CD1c-positive myeloid dendritic cell (primary cell): ENCODE measurements around the gene CALR3.
"Not testable (repeated sequence)": the region's sequence is repeated elsewhere in the genome, so short reads cannot be mapped to it uniquely, and the experiment has no call there.

Experiments
- DNase-seq: peaks from one replicate; pipeline ENCODE4 v3.0.0-alpha.2; 2016; ENCODE audit errors: extremely low spot score

CALR3 gene, protein sequence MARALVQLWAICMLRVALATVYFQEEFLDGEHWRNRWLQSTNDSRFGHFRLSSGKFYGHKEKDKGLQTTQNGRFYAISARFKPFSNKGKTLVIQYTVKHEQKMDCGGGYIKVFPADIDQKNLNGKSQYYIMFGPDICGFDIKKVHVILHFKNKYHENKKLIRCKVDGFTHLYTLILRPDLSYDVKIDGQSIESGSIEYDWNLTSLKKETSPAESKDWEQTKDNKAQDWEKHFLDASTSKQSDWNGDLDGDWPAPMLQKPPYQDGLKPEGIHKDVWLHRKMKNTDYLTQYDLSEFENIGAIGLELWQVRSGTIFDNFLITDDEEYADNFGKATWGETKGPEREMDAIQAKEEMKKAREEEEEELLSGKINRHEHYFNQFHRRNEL

GRCh38 chr19:16495982-16496612 lies at the start of gene CALR3, which contains the start of gene C19orf44:
CALR3 (minus strand) TSS chr19:16496167; CDS start chr19:16496129, 38 bp downstream.
C19orf44 (plus strand) TSS chr19:16496394; CDS start chr19:16500793, 4,399 bp downstream.
- peak; percentile 99 for DNase-seq

- no peak for DNase-seq
These were observed 48.7 kb upstream of the CALR3 start for GRCh38 chr19:16544473-16545231.

GRCh38 chr19:16543734-16544133 lies 47.8 kb upstream of the CALR3 start:
- DNase-seq = not testable (repeated sequence)

- DNase-seq = peak; percentile 1
These were observed 47.0 kb upstream of the CALR3 start for GRCh38 chr19:16542910-16543472.

- DNase-seq = peak; percentile 99
These were observed 46.3 kb upstream of the CALR3 start, which contains the start of gene CHERP for GRCh38 chr19:16542045-16542909. CHERP (minus strand) TSS chr19:16542437; CDS start chr19:16542378, 59 bp downstream.

DNA sequence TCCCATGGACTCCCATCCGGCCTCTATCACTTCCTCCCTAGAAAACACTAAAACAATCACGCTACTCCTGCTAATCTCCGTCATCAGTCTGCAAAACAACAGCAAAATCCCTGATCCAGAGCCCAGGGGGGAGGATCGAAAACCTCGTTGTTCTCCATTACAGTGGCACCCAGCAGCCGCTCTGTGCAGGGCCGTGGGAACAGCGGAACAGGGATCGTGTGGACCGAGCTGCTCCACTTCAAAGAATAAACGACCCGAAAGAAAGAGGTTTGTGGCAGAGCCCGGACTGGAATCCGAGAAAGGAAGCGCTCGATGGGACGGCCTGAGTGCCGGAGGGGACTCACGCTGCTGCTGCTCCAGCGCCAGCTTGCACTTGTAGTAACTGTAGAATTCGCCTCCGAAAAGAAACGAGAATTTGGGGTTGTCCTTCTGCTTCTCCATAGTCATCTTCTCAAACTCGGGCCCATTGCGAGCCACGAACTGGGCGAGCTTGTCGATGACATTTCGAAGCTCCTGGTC lies 45.6 kb upstream of the CALR3 start:
- DNase-seq = peak; percentile 11

GRCh38 chr19:16540948-16541347 lies 45.0 kb upstream of the CALR3 start:
- no peak for DNase-seq

DNA sequence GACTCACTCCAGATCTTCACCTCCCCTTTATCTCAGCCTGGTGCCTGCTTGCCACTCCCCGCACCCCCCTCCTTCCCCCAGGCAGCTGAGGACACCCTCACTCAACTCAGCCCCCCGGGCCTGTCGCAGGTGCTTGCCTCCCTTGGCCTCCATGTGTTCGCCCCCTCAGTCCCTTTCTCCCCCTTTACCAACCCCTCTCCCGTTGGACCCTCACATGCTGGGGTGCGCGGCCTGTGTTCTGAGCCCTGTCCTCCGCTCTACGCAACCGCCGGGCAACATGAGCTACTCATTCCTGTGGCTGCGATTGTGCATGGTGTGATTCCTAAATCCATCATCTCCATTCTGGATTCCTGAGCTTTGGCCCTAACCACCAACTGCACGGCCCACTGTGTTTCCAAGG lies 41.1 kb upstream of the CALR3 start:
- DNase-seq = no peak

DNA sequence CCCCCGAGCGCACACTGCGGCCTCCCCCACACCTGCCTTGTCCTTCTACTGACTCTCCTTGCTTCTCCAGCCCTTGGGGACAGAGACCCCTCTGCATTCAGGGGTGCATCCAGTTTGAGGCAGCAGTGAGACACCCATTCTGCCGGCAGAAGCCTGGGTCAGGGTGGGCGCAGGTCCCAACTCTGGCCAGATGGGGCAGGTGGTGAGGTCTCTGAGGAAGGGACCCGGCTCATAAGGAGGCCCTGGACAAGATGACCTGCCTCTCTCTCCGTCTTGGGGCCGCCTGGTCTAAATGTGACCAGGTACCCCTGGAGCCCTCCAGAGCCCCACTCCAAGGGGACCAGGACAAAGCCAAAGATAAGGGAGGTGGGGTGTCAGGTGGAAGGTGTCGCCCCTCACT lies 40.2 kb upstream of the CALR3 start:
- DNase-seq = no peak

- no peak for DNase-seq
These were observed 39.4 kb upstream of the CALR3 start for GRCh38 chr19:16535381-16535780.

DNA sequence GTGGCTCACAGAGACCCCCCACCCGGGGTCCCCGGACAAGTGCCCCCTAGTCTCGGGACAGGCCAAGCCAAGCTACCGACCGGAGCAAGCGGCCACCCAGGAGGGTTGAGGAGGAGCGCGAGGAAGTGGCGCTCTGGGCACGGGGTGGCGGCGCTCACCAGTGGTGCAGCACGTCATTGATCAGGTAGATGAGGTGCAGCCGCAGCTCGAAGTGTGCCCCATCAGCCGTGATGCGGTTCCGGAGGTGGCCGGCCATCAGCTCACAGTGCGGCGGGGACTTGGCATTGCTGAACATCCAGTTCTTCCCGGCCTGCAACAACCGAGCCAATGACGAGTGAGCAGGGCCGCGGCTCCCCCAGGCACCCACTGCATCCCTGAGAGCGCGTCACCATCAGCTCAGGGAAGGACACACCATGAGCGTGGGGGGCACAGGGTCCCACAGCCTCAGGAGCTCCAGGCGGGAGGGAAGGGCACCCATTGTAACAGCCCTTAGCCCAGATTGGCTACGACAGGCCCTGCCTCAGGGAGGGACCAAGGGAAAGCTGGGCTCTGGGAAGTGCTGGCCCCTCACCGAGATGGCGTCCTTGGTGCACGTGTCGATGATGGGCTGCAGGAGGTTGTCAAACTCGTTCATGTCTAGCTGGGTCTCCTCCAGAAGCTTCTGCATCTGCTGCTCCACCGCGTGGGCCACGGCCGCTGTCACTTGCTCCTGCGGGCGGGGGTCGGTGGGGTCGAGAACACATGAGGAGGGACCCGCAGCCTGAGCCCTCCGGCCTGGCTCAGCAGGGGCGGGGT lies 36.7 kb upstream of the CALR3 start:
- DNase-seq = no peak

- no peak for DNase-seq
These were observed 35.4 kb upstream of the CALR3 start for GRCh38 chr19:16531380-16531669.

DNA sequence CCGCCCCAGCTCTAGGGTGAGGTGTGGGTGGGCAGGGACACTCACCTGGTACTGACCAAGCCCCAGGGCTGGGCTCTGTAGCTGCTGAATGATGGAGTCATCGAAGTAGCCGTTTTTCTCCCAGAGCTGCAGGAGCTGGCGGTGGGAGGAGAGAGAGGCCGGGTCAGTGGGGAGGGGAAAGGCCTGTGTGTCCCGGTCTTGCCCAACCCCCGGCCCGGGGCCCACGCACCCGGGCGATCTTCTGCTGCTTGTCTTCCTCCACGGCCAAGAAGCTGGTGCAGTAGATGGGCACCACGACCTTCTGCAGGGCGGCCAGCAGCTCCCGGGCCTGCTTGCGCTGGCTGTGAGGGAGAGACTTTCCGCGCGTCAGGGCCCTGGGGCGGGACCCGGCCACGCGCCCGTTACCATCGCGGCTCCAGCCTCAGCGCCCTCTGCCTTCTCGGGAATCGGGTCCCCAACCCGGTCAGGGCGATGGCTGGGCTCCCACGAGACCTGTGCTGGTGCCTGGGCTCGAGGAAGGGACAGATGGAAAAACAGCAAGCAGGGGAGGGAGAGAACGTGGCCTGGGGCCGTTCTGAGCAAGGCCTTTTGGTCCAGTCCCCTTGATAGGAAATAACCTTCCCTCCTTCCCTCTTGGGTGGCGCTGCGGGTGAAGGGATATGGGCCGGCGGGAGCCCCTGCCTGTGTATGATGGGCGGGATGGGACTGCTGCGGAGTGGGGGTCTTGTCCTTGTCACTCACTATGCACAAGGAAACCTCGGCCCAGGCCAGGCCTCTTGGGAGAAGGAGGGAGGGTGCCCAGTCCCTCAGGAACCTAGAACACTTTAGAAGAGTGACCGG lies 34.8 kb upstream of the CALR3 start:
- DNase-seq = no peak

DNA sequence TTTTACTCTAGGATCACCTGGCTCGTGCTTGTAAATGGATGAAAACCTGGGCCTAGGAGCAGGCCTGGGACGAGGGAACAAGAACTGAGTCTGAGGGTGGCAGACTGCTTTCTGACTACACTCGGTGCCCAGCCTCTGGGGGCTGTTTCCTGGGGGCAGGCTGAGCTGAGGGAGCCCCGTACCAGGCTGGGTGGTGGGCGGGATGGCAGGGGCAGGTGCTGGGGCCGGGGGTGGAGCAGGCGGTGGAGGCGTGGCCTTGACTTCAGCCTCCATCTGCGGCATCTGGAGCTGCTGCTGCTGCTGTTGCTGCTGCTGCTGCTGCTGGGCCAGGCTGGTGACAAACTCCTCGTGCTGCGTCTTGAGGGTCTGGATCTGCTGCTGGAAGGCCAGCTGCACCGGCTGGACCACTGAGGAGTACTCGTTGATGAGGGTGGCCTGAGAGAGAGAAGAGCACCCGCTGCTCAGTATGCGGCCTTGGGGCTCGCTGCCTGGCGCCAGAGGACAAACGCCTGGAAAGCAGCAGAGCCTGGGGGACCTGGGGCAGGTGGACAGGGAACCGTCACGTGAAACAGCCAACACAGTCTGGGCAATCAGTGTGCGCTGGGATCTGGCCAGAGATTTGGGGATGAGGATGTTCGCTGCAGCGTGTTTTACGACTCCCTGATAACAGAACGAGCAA lies 33.6 kb upstream of the CALR3 start:
- no peak for DNase-seq

GRCh38 chr19:16527971-16528521 lies 32.1 kb upstream of the CALR3 start:
- DNase-seq = peak; percentile 16

DNA sequence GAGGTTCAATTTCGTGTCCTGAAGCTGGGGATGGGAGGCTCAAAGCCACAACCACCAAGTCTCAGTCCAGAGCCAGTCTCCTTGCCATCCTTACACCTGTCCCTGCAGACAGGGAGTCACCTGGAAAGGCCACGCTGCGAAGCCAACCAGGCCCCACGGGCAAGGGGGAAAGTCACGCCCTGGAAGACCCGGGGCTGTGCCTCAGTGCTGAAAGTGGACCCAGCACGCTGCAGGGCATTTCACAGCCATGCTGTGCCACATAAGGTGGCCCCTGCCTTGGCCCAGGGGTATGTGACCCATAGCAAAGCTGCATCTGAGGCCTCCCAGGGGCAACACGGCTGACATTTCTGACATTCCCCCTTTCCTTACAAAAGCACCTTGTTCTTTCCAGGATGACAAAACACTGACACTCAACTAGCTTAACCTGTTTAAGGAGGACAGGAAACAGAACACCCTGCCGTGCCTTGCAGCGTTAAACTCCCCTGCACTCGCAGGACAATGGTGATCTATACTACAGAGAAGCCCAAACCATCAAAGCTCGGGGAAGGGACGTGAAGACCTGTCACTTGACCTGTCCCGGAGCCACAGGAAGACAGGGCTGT lies 31.5 kb upstream of the CALR3 start:
- no peak for DNase-seq

GRCh38 chr19:16525751-16526481 lies 29.9 kb upstream of the CALR3 start:
- DNase-seq = no peak
